ENCODE data around the gene ZNF33B.

ZNF33B gene

GRCh38 chr10:42593284-42593683, 45.1 kb downstream of the ZNF33B start:
- H3K36me3 ChIP-seq = peaks cover 40% of the 10 kb centered on the region
- no peaks in the 10 kb centered on the region for H3K27me3 ChIP-seq

GRCh38 chr10:42583828-42584227, 54.5 kb downstream of the ZNF33B start:
- H3K27ac ChIP-seq = no peak overlapping the region
- H3K36me3 ChIP-seq = peaks cover 13% of the 10 kb centered on the region
- H3K27me3 ChIP-seq = no peaks in the 10 kb centered on the region
- H3K9me3 ChIP-seq = no peaks in the 10 kb centered on the region
- no peak for TF ChIP-seq CTCF (IDR thresholded peaks at IDR 0.05)
- no peak overlapping the region for H3K4me3 ChIP-seq (ENCODE audit: low read depth in 1 of 2, low read length in 1 of 2)
- H3K4me1 ChIP-seq (ENCODE audit: control insufficient read depth in 1 of 2, insufficient read depth in 1 of 2, low read depth in 1 of 2, low read length in 1 of 2) = no peaks in the 10 kb centered on the region

More at GRCh38 chr10:42593284-42593683, 45.1 kb downstream of the ZNF33B start:
- TF ChIP-seq CTCF (IDR thresholded peaks at IDR 0.05) = no peak
- peaks cover 45% of the 10 kb centered on the region for H3K9me3 ChIP-seq
- no peak overlapping the region for H3K27ac ChIP-seq
- no peak overlapping the region for H3K4me3 ChIP-seq (ENCODE audit: low read depth in 1 of 2, low read length in 1 of 2)
- no peaks in the 10 kb centered on the region for H3K4me1 ChIP-seq (ENCODE audit: control insufficient read depth in 1 of 2, insufficient read depth in 1 of 2, low read depth in 1 of 2, low read length in 1 of 2)

- Histone ChIP-seq H3K9me3 (no peaks in the 10 kb centered on the region), H3K4me1 (ENCODE audit: control insufficient read depth in 1 of 2, insufficient read depth in 1 of 2, low read depth in 1 of 2, low read length in 1 of 2) (no peaks in the 10 kb centered on the region), H3K36me3 (no peaks in the 10 kb centered on the region), H3K27ac (no peak overlapping the region), H3K27me3 (no peaks in the 10 kb centered on the region), H3K4me3 (ENCODE audit: low read depth in 1 of 2, low read length in 1 of 2) (no peak overlapping the region)
- no peak for TF ChIP-seq CTCF (IDR thresholded peaks at IDR 0.05)
Observed at GRCh38 chr10:42578019-42578418, 60.4 kb downstream of the ZNF33B start.

- Histone ChIP-seq H3K27ac (no peak overlapping the region), H3K27me3 (no peaks in the 10 kb centered on the region), H3K9me3 (no peaks in the 10 kb centered on the region), H3K4me1 (ENCODE audit: control insufficient read depth in 1 of 2, insufficient read depth in 1 of 2, low read depth in 1 of 2, low read length in 1 of 2) (no peaks in the 10 kb centered on the region), H3K4me3 (ENCODE audit: low read depth in 1 of 2, low read length in 1 of 2) (no peak overlapping the region), H3K36me3 (no peaks in the 10 kb centered on the region)
- TF ChIP-seq CTCF (IDR thresholded peaks at IDR 0.05) = no peak
Observed at GRCh38 chr10:42576338-42576737, 62.0 kb downstream of the ZNF33B start.

- H3K4me1 ChIP-seq (ENCODE audit: control insufficient read depth in 1 of 2, insufficient read depth in 1 of 2, low read depth in 1 of 2, low read length in 1 of 2) = no peaks in the 10 kb centered on the region
Observed at GRCh38 chr10:42574336-42574735, 64.0 kb downstream of the ZNF33B start.

More at GRCh38 chr10:42574336-42574735, 64.0 kb downstream of the ZNF33B start:
- Histone ChIP-seq H3K9me3 (no peaks in the 10 kb centered on the region), H3K4me3 (ENCODE audit: low read depth in 1 of 2, low read length in 1 of 2) (no peak overlapping the region), H3K27me3 (no peaks in the 10 kb centered on the region), H3K36me3 (no peaks in the 10 kb centered on the region), H3K27ac (no peak overlapping the region)
- no peak for TF ChIP-seq CTCF (IDR thresholded peaks at IDR 0.05)
